Mammary epithelial cell (primary cell): ENCODE measurements around the gene CYP2D6.

Experiments used
- CTCF ChIP-seq, 2 donors: IDR thresholded peaks in 1 of 2; conservative IDR thresholded peaks in 1 of 2; 2 replicates each; pipeline ENCODE4 v1.5.1; 2011 to 2012; ENCODE audit warnings: inconsistent platforms in 2 of 2, low read length in 2 of 2, mild to moderate bottlenecking in 2 of 2, control low read depth in 1 of 2, low read depth in 1 of 2; ENCODE audit not compliant: insufficient read depth in 1 of 2; ENCODE audit errors: extremely low read depth in 1 of 2
- EZH2 ChIP-seq: IDR thresholded peaks from 2 replicates; pipeline ENCODE4 v1.6.1; 2012; ENCODE audit warnings: low read length, inconsistent platforms, borderline replicate concordance

DNA sequence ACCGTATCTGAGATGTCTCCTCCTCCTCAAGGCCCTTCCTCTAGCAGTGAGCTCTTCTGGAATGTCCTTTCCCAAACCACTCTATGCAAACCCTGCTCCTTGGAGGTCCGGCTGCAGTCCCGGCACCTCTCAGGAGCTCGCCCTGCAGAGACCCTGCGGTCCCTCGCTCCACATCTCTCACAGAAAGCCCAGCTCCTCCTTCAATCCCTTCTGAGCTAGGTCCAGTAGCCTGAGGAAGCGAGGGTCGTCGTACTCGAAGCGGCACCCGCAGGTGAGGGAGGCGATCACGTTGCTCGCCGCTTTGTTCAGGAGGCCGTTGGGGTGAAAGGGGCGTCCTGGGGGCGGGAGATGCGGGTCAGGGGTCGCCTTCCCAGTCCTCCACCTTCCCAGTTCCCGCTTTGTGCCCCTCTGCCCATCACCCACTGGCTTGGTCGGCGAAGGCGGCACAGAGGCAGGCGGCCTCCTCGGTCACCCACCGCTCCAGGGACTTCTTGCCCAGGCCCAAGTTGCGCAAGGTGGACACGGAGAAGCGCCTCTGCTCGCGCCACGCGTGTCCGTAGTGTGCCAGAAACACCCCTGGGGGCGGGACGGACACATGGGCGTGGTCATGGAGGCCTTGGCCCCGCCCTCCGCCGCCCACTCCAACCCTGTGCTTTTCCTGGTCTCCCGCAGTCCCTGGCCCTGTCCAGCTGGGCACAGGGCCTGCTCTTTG, 21.5 kb upstream of the CYP2D6 start:
- TF ChIP-seq CTCF (conservative IDR thresholded peaks at IDR 0.05 in 1 of 2, IDR thresholded peaks at IDR 0.05 in 1 of 2; ENCODE audit: extremely low read depth in 1 of 2, insufficient read depth in 1 of 2, low read depth in 1 of 2, low read length in 2 of 2) (no peak), EZH2 (no peak)
